ENCODE results near the gene RRBP1.

DNA sequence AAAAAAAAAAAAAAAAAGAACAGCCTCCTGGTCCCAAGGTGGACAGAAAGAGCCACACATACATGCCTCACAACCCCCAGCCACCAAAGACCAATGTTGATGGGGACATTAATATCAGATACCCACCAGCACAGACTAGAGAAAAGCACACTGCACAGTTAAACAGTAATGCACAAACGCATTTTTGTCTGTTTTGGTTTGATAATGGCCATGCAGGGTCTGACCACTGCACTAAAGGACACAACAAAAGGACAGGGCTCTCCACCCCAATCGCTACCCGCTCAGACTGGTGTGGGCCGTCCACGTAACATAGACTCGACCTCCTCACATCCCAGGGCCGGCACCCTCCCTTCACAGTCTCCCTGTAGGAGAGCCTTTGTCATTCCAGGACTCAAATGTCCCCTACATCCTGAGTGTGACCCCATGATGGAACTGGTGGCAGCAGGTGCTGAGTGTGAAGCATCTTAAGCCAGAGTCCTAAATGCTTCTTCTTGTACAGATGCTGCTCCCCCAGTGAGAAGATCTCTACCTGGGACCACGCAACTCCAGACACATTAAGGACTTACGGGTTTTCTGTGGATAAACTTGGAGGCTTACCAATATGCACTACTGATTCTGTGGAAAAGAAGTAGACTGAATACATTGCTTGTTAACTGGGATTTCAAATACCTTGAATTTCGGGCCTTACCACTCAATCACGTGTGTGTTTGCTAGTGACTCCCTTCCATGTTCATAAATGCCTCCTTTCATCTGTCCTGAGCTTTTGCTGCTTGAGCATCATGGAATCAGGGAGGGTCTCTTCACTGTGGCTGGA lies 28.0 kb downstream of the RRBP1 start:
- TF ChIP-seq POLR2A (IDR thresholded peaks at IDR 0.05), result no peak
- TF ChIP-seq, protein P1, sequence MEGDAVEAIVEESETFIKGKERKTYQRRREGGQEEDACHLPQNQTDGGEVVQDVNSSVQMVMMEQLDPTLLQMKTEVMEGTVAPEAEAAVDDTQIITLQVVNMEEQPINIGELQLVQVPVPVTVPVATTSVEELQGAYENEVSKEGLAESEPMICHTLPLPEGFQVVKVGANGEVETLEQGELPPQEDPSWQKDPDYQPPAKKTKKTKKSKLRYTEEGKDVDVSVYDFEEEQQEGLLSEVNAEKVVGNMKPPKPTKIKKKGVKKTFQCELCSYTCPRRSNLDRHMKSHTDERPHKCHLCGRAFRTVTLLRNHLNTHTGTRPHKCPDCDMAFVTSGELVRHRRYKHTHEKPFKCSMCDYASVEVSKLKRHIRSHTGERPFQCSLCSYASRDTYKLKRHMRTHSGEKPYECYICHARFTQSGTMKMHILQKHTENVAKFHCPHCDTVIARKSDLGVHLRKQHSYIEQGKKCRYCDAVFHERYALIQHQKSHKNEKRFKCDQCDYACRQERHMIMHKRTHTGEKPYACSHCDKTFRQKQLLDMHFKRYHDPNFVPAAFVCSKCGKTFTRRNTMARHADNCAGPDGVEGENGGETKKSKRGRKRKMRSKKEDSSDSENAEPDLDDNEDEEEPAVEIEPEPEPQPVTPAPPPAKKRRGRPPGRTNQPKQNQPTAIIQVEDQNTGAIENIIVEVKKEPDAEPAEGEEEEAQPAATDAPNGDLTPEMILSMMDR (IDR thresholded peaks at IDR 0.05), result no peak
